Kidney epithelial cell (primary cell): ENCODE data around the gene BSPRY. TPM values are rescaled to one million over a fixed set of nuclear protein-coding genes. Genes with fewer than 3 reads are reported as not detected.

Experiments used
- DNase-seq: peaks from one replicate; pipeline ENCODE4 v3.0.0-alpha.2; 2010; ENCODE audit warnings: low read depth
- H3K27me3 ChIP-seq: 2 replicates; pipeline ENCODE4 v1.6.0; 2011; ENCODE audit warnings: low read length; ENCODE audit not compliant: control insufficient read depth, insufficient read depth
- H3K36me3 ChIP-seq: 2 replicates; pipeline ENCODE4 v1.5.1; 2011; ENCODE audit warnings: low read length; ENCODE audit not compliant: control insufficient read depth, insufficient read depth
- H3K4me3 ChIP-seq: 2 replicates; pipeline ENCODE4 v1.5.1; 2011; ENCODE audit warnings: low read depth, mild to moderate bottlenecking, control low read depth, low read length
- CTCF ChIP-seq: IDR thresholded peaks from 2 replicates; pipeline ENCODE4 v1.5.1; 2011; ENCODE audit warnings: mild to moderate bottlenecking, moderate library complexity, low read length, control low read depth, inconsistent platforms; ENCODE audit not compliant: insufficient read depth, poor library complexity, severe bottlenecking
- total RNA-seq: library from RNA; depleted of rRNA; stranded (reverse); fragments of >200 nt; gene quantifications from 2 replicates; pipeline ENCODE4 v1.2.3, GENCODE V29; 2015

The BSPRY gene
- total RNA-seq, 1 donor from 2014 or later, result 9.6 TPM

GRCh38 chr9:113409481-113409880 lies 60.1 kb downstream of the BSPRY start:
- no peak for TF ChIP-seq CTCF
- H3K4me3 ChIP-seq, result peak overlapping the region; percentile 90
- H3K36me3 ChIP-seq, result no peaks in the 10 kb centered on the region
- H3K27me3 ChIP-seq, result no peaks in the 10 kb centered on the region
- no peak for DNase-seq

GRCh38 chr9:113409883-113410206 lies 60.5 kb downstream of the BSPRY start:
- H3K36me3 ChIP-seq, result no peaks in the 10 kb centered on the region
- no peak for DNase-seq
- no peak for TF ChIP-seq CTCF
- H3K4me3 ChIP-seq, result peak overlapping the region; percentile 90
- H3K27me3 ChIP-seq, result no peaks in the 10 kb centered on the region

GRCh38 chr9:113410207-113410864 lies 61.0 kb downstream of the BSPRY start, which contains the start of the genes C9orf43 and POLE3:
Gene C9orf43, plus strand, starts transcription at chr9:113410747. Its CDS starts 2,747 bp downstream, at chr9:113413494.
Gene POLE3, minus strand, starts transcription at chr9:113410675. Its CDS starts 382 bp downstream, at chr9:113410293.
- peak; percentile 69 for DNase-seq
- Histone ChIP-seq H3K4me3 (peak within 1 kb of the TSS; percentile 90), H3K27me3 (no peaks in the 10 kb centered on the region), H3K36me3 (no peaks in the 10 kb centered on the region)
- no peak for TF ChIP-seq CTCF

GRCh38 chr9:113416149-113416721 lies 66.9 kb downstream of the BSPRY start:
- H3K27me3 ChIP-seq, result no peaks in the 10 kb centered on the region
- no peak for DNase-seq
- no peak for TF ChIP-seq CTCF

GRCh38 chr9:113417370-113417769 lies 68.0 kb downstream of the BSPRY start:
- DNase-seq, result no peak
- no peak for TF ChIP-seq CTCF
- Histone ChIP-seq H3K36me3 (no peaks in the 10 kb centered on the region), H3K27me3 (no peaks in the 10 kb centered on the region), H3K4me3 (no peak overlapping the region)

More at GRCh38 chr9:113416149-113416721, 66.9 kb downstream of the BSPRY start:
- Histone ChIP-seq H3K36me3 (no peaks in the 10 kb centered on the region), H3K4me3 (no peak overlapping the region)

Other genes with a start within 250 kb of the BSPRY start
- gene SLC31A2, start 198.5 kb upstream of the BSPRY start, total RNA-seq, result 8.6 and 9.4 TPM in 2 replicates
- gene FKBP15, start 128.3 kb upstream of the BSPRY start, total RNA-seq, result 17.2 and 17.7 TPM in 2 replicates
- 19.8 and 20.9 TPM in 2 replicates for gene SLC31A1, start 128.0 kb upstream of the BSPRY start, total RNA-seq
- gene CDC26, start 74.0 kb upstream of the BSPRY start, total RNA-seq, result 22.1 and 28.5 TPM in 2 replicates
- 30.1 and 34.4 TPM in 2 replicates for gene PRPF4, start 73.9 kb upstream of the BSPRY start, total RNA-seq
- not detected in 2 replicates for gene RNF183, start 46.2 kb upstream of the BSPRY start, total RNA-seq
- gene WDR31, start 9.3 kb upstream of the BSPRY start, total RNA-seq, result 2.7 and 3.0 TPM in 2 replicates
- gene HDHD3, start 27.4 kb downstream of the BSPRY start, total RNA-seq, result 22.3 and 27.4 TPM in 2 replicates
- gene ALAD, start 51.7 kb downstream of the BSPRY start, total RNA-seq, result 6.2 and 6.7 TPM in 2 replicates
- 58.0 and 64.1 TPM in 2 replicates for gene POLE3, start 61.1 kb downstream of the BSPRY start, total RNA-seq
- gene C9orf43, start 61.2 kb downstream of the BSPRY start, total RNA-seq, result 0.88 and 1.4 TPM in 2 replicates
- gene RGS3, start 114.2 kb downstream of the BSPRY start, total RNA-seq, result 158 and 166 TPM in 2 replicates